WTC11 (cell line): Measurements from ENCODE around the gene PLCB2. TPM values are rescaled to one million over a fixed set of nuclear protein-coding genes. Genes with fewer than 3 reads are reported as not detected.

ENCODE experiments used
- ATAC-seq: fragments of 200-7000 bp; cut with Tn5 transposase; 2 replicates; pipeline ENCODE4 v1.10.0; 2021; ENCODE audit warnings: mild to moderate bottlenecking, moderate library complexity
- CTCF ChIA-PET: fragments of 300-600 bp; sonication (Branson Sonifier 250); formaldehyde crosslinking; loops from one replicate; lab custom pipeline; 2021; ENCODE audit warnings: antibody characterized with exemption; lab: Charles Lee
- POLR2A ChIA-PET: fragments of 350-600 bp; sonication (Branson Sonifier 250); formaldehyde crosslinking; loops from one replicate; lab custom pipeline; 2021; ENCODE audit warnings: antibody characterized with exemption; lab: Charles Lee
- DNase-seq: peaks from one replicate; pipeline ENCODE4 v3.0.0; 2021; ENCODE audit warnings: low spot score
- H3K27ac Mint-ChIP-seq: 2 replicates; pipeline ENCODE4 v1.8.0; 2021; ENCODE audit warnings: mixed read lengths
- H3K27me3 Mint-ChIP-seq: 2 replicates; pipeline ENCODE4 v1.8.0; 2021; ENCODE audit warnings: low read depth, mild to moderate bottlenecking, moderate library complexity, mixed read lengths
- H3K36me3 Mint-ChIP-seq: 2 replicates; pipeline ENCODE4 v1.8.0; 2021; ENCODE audit warnings: mixed read lengths
- H3K4me1 Mint-ChIP-seq: 2 replicates; pipeline ENCODE4 v1.8.0; 2022; ENCODE audit warnings: mixed read lengths
- H3K4me3 Mint-ChIP-seq: 2 replicates; pipeline ENCODE4 v1.8.0; 2021; ENCODE audit warnings: mild to moderate bottlenecking, moderate library complexity, mixed read lengths
- H3K9me3 Mint-ChIP-seq: 2 replicates; pipeline ENCODE4 v1.8.0; 2021; ENCODE audit warnings: mixed read lengths
- AR ChIP-seq: fragments of 250-450 bp; sonication (Bioruptor Pico); IDR thresholded peaks from 2 replicates; pipeline ENCODE4 v1.9.0; 2021; ENCODE audit warnings: mild to moderate bottlenecking
- ESRRA ChIP-seq: sonication (generic); formaldehyde crosslinking; IDR thresholded peaks from 2 replicates; pipeline ENCODE4 v1.8.1; 2022; ENCODE audit warnings: mild to moderate bottlenecking, missing genetic modification reagents, borderline replicate concordance
- GRHL2 ChIP-seq: fragments of 250-450 bp; sonication (Bioruptor Pico); IDR thresholded peaks from 2 replicates; pipeline ENCODE4 v1.8.0; 2022; ENCODE audit warnings: mild to moderate bottlenecking, moderate library complexity; ENCODE audit not compliant: insufficient replicate concordance, severe bottlenecking
- JAZF1 ChIP-seq: fragments of 250-450 bp; sonication (Bioruptor Pico); IDR thresholded peaks from 2 replicates; pipeline ENCODE4 v1.9.0; 2021; ENCODE audit warnings: moderate library complexity, mild to moderate bottlenecking, inconsistent platforms
- JUN ChIP-seq: sonication (generic); formaldehyde crosslinking; IDR thresholded peaks from 2 replicates; pipeline ENCODE4 v1.8.0; 2023; ENCODE audit warnings: mild to moderate bottlenecking, missing genetic modification reagents
- NR3C1 ChIP-seq: sonication (generic); formaldehyde crosslinking; conservative IDR thresholded peaks from 2 replicates; pipeline ENCODE4 v1.8.1; 2023; ENCODE audit warnings: low read depth, mild to moderate bottlenecking, missing genetic modification reagents
- OVOL2 ChIP-seq: fragments of 250-450 bp; sonication (Bioruptor Pico); IDR thresholded peaks from 2 replicates; pipeline ENCODE4 v1.9.0; 2021; ENCODE audit warnings: mild to moderate bottlenecking, borderline replicate concordance
- USF2 ChIP-seq: sonication (generic); formaldehyde crosslinking; IDR thresholded peaks from 2 replicates; pipeline ENCODE4 v1.8.1; 2023; ENCODE audit warnings: mild to moderate bottlenecking, missing genetic modification reagents, moderate library complexity
- ZNF138 ChIP-seq: sonication (generic); formaldehyde crosslinking; conservative IDR thresholded peaks from 2 replicates; pipeline ENCODE4 v1.8.1; 2022; ENCODE audit warnings: mild to moderate bottlenecking, moderate library complexity, missing genetic modification reagents
- ZNF396 ChIP-seq: fragments of 250-450 bp; sonication (Bioruptor Pico); IDR thresholded peaks from 2 replicates; pipeline ENCODE4 v1.8.0; 2021; ENCODE audit warnings: mild to moderate bottlenecking, moderate library complexity, borderline replicate concordance
- ZNF423 ChIP-seq: fragments of 250-450 bp; sonication (Bioruptor Pico); IDR thresholded peaks from 2 replicates; pipeline ENCODE4 v2.1.2; 2022; ENCODE audit warnings: mild to moderate bottlenecking, moderate library complexity
- total RNA-seq: library from RNA; stranded (reverse); gene quantifications from 3 replicates; pipeline ENCODE4 v1.2.3, GENCODE V29; 2021
- TF ChIP-seq, protein P1 (sequence below): sonication (generic); formaldehyde crosslinking; IDR thresholded peaks from 2 replicates; pipeline ENCODE4 v1.8.1; 2022; ENCODE audit warnings: missing genetic modification reagents, borderline replicate concordance
- TF ChIP-seq, protein P2 (sequence below): sonication (generic); formaldehyde crosslinking; IDR thresholded peaks from 2 replicates; pipeline ENCODE4 v1.8.1; 2023; ENCODE audit warnings: mild to moderate bottlenecking, missing genetic modification reagents
- TF ChIP-seq, protein P3 (sequence below): fragments of 250-450 bp; sonication (Bioruptor Pico); IDR thresholded peaks from 2 replicates; pipeline ENCODE4 v1.8.0; 2021; ENCODE audit warnings: mild to moderate bottlenecking
- TF ChIP-seq, protein P4 (sequence below): sonication (generic); formaldehyde crosslinking; IDR thresholded peaks from 2 replicates; pipeline ENCODE4 v1.8.0; 2023; ENCODE audit warnings: missing genetic modification reagents

Gene PLCB2
- total RNA-seq, 1 experiment from 2014 or later: 15.2 TPM

- TF ChIP-seq AR (CRISPR knock-in tag) (no peak), OVOL2 (CRISPR knock-in tag) (no peak), ZNF396 (CRISPR knock-in tag) (no peak)
These were observed 60.2 kb downstream of the PLCB2 start (continued) for GRCh38 chr15:40247406-40247971.

DNA sequence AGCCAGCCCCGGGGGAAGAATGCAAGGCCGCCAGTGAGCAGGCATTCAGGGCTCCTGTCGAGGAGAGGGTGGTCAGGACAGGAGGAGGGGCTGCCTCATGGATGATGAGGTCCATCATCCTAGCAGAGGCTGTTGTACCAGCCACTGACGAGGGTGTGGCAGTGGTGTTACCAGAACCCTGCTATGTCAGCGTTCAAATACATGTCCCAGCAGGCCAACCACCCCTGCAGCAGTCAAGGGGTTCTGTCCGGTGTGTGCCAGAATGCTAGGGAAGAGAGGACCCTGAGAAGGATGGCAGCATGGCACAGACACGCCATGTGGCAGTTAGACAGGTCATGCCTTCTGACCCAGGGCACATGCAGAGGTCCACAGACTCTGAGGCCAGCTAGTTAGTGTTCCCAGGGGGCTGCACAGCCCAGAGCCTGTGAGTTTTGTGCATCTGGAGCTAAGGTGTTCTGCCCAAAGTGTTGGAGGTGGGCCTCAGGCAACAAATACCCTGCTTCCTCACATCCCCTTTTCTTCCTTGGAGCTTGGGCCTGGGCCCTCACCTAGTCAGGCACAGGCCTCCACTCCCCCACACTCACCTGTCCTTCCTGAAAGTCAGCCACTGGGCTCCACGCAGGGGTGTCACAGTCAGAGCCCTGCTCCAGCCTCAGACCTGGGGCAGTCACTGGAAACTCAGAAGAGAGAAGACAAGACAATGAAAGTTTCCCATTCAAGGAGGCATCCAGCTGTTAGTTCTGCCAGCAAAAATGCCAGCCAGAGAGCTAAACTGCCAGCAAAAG lies 61.0 kb downstream of the PLCB2 start:
- no peaks in the 10 kb centered on the region for H3K36me3 Mint-ChIP-seq
- TF ChIP-seq, protein P1, sequence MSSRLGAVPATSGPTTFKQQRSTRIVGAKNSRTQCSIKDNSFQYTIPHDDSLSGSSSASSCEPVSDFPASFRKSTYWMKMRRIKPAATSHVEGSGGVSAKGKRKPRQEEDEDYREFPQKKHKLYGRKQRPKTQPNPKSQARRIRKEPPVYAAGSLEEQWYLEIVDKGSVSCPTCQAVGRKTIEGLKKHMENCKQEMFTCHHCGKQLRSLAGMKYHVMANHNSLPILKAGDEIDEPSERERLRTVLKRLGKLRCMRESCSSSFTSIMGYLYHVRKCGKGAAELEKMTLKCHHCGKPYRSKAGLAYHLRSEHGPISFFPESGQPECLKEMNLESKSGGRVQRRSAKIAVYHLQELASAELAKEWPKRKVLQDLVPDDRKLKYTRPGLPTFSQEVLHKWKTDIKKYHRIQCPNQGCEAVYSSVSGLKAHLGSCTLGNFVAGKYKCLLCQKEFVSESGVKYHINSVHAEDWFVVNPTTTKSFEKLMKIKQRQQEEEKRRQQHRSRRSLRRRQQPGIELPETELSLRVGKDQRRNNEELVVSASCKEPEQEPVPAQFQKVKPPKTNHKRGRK (CRISPR knock-in tag): no peak
- no peak for TF ChIP-seq NR3C1 (CRISPR knock-in tag)
- TF ChIP-seq USF2 (CRISPR knock-in tag): no peak
- no peak for TF ChIP-seq ZNF138
- TF ChIP-seq, protein P2, sequence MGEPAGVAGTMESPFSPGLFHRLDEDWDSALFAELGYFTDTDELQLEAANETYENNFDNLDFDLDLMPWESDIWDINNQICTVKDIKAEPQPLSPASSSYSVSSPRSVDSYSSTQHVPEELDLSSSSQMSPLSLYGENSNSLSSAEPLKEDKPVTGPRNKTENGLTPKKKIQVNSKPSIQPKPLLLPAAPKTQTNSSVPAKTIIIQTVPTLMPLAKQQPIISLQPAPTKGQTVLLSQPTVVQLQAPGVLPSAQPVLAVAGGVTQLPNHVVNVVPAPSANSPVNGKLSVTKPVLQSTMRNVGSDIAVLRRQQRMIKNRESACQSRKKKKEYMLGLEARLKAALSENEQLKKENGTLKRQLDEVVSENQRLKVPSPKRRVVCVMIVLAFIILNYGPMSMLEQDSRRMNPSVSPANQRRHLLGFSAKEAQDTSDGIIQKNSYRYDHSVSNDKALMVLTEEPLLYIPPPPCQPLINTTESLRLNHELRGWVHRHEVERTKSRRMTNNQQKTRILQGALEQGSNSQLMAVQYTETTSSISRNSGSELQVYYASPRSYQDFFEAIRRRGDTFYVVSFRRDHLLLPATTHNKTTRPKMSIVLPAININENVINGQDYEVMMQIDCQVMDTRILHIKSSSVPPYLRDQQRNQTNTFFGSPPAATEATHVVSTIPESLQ: no peak
- TF ChIP-seq GRHL2 (CRISPR knock-in tag): no peak
- no peak overlapping the region for H3K27ac Mint-ChIP-seq
- peaks cover 16% of the 10 kb centered on the region for H3K27me3 Mint-ChIP-seq
- ATAC-seq: no peak
- no peaks in the 10 kb centered on the region for H3K9me3 Mint-ChIP-seq
- POLR2A ChIA-PET: no interaction called here
- no peak overlapping the region for H3K4me3 Mint-ChIP-seq
- DNase-seq: peak; percentile 8
- CTCF ChIA-PET: interaction anchor here (1.0 to 15.1 kb wide), 6 partner anchors 7 to 91 kb away, joined by 3 to 224 read pairs (median 5); no protein-coding TSS in a partner anchor
- peaks cover 16% of the 10 kb centered on the region for H3K4me1 Mint-ChIP-seq

- peak; percentile 12 for DNase-seq
These were observed 61.9 kb downstream of the PLCB2 start for GRCh38 chr15:40245666-40246450.

More at GRCh38 chr15:40245666-40246450, 61.9 kb downstream of the PLCB2 start:
- Mint-ChIP-seq H3K4me1 (peaks cover 14% of the 10 kb centered on the region), H3K4me3 (no peak overlapping the region), H3K27ac (no peak overlapping the region), H3K9me3 (no peaks in the 10 kb centered on the region), H3K36me3 (no peaks in the 10 kb centered on the region), H3K27me3 (peaks cover 7% of the 10 kb centered on the region; the same call in 1 of the 2 replicates)
- ATAC-seq: peak; percentile 20; the same call in 1 of the 2 replicates
- ChIA-PET POLR2A (no interaction called here), CTCF (interaction anchor here (1.1 to 15.1 kb wide), 8 partner anchors 13 to 186 kb away, joined by 3 to 224 read pairs (median 5); no protein-coding TSS in a partner anchor)
- TF ChIP-seq ZNF423 (CRISPR knock-in tag) (no peak), JAZF1 (no peak), OVOL2 (CRISPR knock-in tag) (no peak), USF2 (CRISPR knock-in tag) (no peak), ESRRA (CRISPR knock-in tag) (no peak), JUN (CRISPR knock-in tag) (no peak)
- TF ChIP-seq, protein P3, sequence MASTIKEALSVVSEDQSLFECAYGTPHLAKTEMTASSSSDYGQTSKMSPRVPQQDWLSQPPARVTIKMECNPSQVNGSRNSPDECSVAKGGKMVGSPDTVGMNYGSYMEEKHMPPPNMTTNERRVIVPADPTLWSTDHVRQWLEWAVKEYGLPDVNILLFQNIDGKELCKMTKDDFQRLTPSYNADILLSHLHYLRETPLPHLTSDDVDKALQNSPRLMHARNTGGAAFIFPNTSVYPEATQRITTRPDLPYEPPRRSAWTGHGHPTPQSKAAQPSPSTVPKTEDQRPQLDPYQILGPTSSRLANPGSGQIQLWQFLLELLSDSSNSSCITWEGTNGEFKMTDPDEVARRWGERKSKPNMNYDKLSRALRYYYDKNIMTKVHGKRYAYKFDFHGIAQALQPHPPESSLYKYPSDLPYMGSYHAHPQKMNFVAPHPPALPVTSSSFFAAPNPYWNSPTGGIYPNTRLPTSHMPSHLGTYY: no peak
- TF ChIP-seq, protein P4, sequence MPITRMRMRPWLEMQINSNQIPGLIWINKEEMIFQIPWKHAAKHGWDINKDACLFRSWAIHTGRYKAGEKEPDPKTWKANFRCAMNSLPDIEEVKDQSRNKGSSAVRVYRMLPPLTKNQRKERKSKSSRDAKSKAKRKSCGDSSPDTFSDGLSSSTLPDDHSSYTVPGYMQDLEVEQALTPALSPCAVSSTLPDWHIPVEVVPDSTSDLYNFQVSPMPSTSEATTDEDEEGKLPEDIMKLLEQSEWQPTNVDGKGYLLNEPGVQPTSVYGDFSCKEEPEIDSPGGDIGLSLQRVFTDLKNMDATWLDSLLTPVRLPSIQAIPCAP (CRISPR knock-in tag): no peak
